Thoracic aorta (tissue), 2 donors: ENCODE results near the gene FITM1. TPM values are rescaled to one million over a fixed set of nuclear protein-coding genes. Genes with fewer than 3 reads are reported as not detected.

ENCODE experiments used
- ATAC-seq: fragments of 150-250 bp; one replicate; pipeline ENCODE4 v1.8.0; 2017; ENCODE audit warnings: low read depth; ENCODE audit not compliant: insufficient number of reproducible peaks, low FRiP score
- DNase-seq: peaks from one replicate; pipeline ENCODE4 v3.0.0-alpha.2; 2020; ENCODE audit warnings: low spot score
- H3K27ac ChIP-seq, 2 donors: fragments of 200-600 bp; sonication (generic); 1 replicate in 1 of 2; 2 replicates in 1 of 2; pipeline ENCODE4 v1.5.1; 2016; ENCODE audit warnings: mild to moderate bottlenecking in 2 of 2, moderate library complexity in 2 of 2
- H3K27me3 ChIP-seq: fragments of 200-600 bp; sonication (generic); replicated peaks from 2 replicates; pipeline ENCODE4 v1.6.0; 2016; ENCODE audit warnings: mild to moderate bottlenecking; ENCODE audit not compliant: insufficient read depth
- H3K36me3 ChIP-seq: fragments of 200-600 bp; sonication (generic); one replicate; pipeline ENCODE4 v1.5.1; 2016
- H3K4me1 ChIP-seq, 2 donors: fragments of 200-600 bp; sonication (generic); 1 replicate in 1 of 2; 2 replicates in 1 of 2; pipeline versions ENCODE4 v1.5.1 to v1.6.0; 2016; ENCODE audit warnings: low read depth in 2 of 2, mild to moderate bottlenecking in 1 of 2; ENCODE audit not compliant: control insufficient read depth in 1 of 2
- H3K4me3 ChIP-seq: fragments of 200-600 bp; sonication (generic); 2 replicates; pipeline ENCODE4 v1.5.1; 2016; ENCODE audit warnings: mild to moderate bottlenecking
- H3K9me3 ChIP-seq: fragments of 200-600 bp; sonication (generic); 2 replicates; pipeline ENCODE4 v1.5.1; 2016
- CTCF ChIP-seq: fragments of 200-600 bp; sonication (generic); IDR thresholded peaks from one replicate; pipeline ENCODE4 v1.5.1; 2019; ENCODE audit warnings: antibody characterized with exemption
- total RNA-seq, 2 donors: library from RNA; depleted of rRNA; stranded (reverse); fragments of >200 nt; gene quantifications; one replicate each; pipeline versions ENCODE4 v1.1.0 to v1.2.3, GENCODE V29; 2016

Gene FITM1
- total RNA-seq, 2 donors from 2014 or later = 0.78 TPM; not detected in 1

DNA sequence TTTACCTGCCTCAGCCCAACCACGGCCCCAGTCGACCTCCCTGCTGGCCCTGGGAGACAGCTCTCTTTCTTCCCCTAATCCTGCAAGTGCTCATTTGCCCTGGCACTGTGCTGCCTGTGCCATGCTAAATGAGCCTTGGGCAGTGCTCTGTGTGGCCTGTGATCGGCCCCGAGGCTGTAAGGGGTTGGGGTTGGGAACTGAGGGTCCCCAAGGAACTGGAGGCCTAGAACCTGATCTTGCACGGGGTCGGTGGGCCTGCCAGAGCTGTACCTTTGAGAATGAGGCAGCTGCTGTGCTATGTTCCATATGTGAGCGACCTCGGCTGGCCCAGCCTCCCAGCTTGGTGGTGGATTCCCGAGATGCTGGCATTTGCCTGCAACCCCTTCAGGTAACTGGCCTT is 19.6 kb downstream of the FITM1 start:
- Histone ChIP-seq H3K36me3 (peaks cover 35% of the 10 kb centered on the region), H3K27ac (no peak overlapping the region), H3K4me3 (no peak overlapping the region), H3K9me3 (no peaks in the 10 kb centered on the region), H3K4me1 (peaks cover 13 to 28% of the 10 kb centered on the region in 2 donors), H3K27me3 (no peaks in the 10 kb centered on the region)
- no peak for ATAC-seq
- TF ChIP-seq CTCF = no peak
- DNase-seq = no peak

DNA sequence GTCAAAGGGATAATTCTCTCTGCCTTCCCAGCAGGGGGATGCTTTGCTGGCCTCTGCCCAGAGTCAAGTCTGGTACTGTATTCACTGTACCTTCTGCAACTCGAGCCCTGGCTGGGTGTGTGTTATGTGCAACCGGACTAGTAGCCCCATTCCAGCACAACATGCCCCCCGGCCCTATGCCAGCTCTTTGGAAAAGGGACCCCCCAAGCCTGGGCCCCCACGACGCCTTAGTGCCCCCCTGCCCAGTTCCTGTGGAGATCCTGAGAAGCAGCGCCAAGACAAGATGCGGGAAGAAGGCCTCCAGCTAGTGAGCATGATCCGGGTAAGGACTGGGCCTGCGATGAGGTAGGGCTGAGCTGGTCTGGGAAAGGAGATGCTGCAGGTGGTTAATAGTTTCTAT is 20.1 kb downstream of the FITM1 start:
- peaks cover 40% of the 10 kb centered on the region for H3K36me3 ChIP-seq
- H3K9me3 ChIP-seq = no peaks in the 10 kb centered on the region
- ATAC-seq (no peak), DNase-seq (no peak)
- H3K27me3 ChIP-seq = no peaks in the 10 kb centered on the region
- no peak overlapping the region for H3K4me3 ChIP-seq
- peaks cover 11 to 23% of the 10 kb centered on the region in 2 donors for H3K4me1 ChIP-seq
- no peak overlapping the region for H3K27ac ChIP-seq
- no peak for TF ChIP-seq CTCF

DNA sequence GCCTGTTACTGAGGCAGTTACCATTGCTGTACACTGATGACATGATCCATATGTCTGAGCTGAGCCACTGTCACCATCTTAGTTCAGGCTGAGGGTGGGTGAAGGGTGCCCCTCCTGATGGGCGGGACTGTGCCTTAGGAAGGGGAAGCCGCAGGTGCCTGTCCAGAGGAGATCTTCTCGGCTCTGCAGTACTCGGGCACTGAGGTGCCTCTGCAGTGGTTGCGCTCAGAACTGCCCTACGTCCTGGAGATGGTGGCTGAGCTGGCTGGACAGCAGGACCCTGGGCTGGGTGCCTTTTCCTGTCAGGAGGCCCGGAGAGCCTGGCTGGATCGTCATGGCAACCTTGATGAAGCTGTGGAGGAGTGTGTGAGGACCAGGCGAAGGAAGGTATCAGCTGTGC is 20.5 kb downstream of the FITM1 start:
- no peaks in the 10 kb centered on the region for H3K27me3 ChIP-seq
- peaks cover 44% of the 10 kb centered on the region for H3K36me3 ChIP-seq
- H3K4me1 ChIP-seq = peaks cover 7 to 19% of the 10 kb centered on the region in 2 donors
- no peaks in the 10 kb centered on the region for H3K9me3 ChIP-seq
- ATAC-seq (no peak), DNase-seq (no peak)
- no peak overlapping the region for H3K4me3 ChIP-seq
- no peak overlapping the region for H3K27ac ChIP-seq
- TF ChIP-seq CTCF = no peak

DNA sequence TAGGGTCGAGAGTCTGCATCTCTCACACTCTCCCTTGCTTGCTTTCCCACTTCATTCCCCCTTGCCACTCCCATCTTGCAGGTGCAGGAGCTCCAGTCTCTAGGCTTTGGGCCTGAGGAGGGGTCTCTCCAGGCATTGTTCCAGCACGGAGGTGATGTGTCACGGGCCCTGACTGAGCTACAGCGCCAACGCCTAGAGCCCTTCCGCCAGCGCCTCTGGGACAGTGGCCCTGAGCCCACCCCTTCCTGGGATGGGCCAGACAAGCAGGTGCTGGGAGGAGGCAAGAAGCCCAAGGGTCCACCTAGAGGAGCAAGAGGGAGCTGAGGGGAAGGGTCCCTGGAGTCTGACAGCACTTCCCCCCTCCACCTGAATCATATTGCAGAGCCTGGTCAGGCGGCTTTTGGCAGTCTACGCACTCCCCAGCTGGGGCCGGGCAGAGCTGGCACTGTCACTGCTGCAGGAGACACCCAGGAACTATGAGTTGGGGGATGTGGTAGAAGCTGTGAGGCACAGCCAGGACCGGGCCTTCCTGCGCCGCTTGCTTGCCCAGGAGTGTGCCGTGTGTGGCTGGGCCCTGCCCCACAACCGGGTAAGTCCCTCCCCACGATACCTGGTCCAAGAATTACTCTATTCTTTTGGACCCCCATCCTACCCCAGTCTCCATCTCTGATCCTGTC is 21.1 kb downstream of the FITM1 start:
- Histone ChIP-seq H3K27me3 (no peaks in the 10 kb centered on the region), H3K36me3 (peaks cover 50% of the 10 kb centered on the region), H3K27ac (no peak overlapping the region), H3K9me3 (no peaks in the 10 kb centered on the region), H3K4me3 (no peak overlapping the region), H3K4me1 (peaks cover 7 to 18% of the 10 kb centered on the region in 2 donors)
- DNase-seq = no peak
- no peak for ATAC-seq
- TF ChIP-seq CTCF = no peak

GRCh38 chr14:24155100-24155499 is 24.6 kb downstream of the FITM1 start:
- Histone ChIP-seq H3K4me1 (no peaks in the 10 kb centered on the region), H3K9me3 (no peaks in the 10 kb centered on the region), H3K36me3 (peaks cover 59% of the 10 kb centered on the region), H3K27me3 (no peaks in the 10 kb centered on the region), H3K27ac (no peak overlapping the region), H3K4me3 (no peak overlapping the region)
- no peak for TF ChIP-seq CTCF
- ATAC-seq = no peak
- DNase-seq = no peak
